RPMI8226 (cell line): ENCODE results near the gene OR2AG1.
"Not testable (repeated sequence)": the region's sequence is repeated elsewhere in the genome, so short reads cannot be mapped to it uniquely, and the experiment has no call there.

ENCODE experiments used
- DNase-seq: peaks from one replicate; pipeline ENCODE4 v3.0.0-alpha.2; 2015

Gene OR2AG1

DNA sequence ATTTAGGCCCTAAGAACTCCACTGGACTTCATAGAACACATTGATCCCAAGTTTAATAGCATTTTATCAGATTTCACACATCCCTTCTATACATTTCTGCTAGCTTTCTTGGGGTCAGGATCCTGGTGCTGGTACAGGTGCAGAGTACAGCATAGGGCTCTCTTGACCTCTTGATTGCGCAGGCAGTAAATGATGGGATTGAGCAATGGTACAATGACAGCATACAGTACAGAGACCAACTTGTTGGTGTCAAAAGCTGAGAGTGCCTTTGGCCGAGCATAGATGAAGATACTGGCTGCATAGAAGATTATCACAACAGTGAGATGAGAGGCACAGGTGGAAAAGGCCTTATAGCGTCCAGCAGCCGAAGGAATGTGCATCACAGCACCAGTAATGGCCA lies 11.8 kb downstream of the OR2AG1 start:
- DNase-seq = no peak

DNA sequence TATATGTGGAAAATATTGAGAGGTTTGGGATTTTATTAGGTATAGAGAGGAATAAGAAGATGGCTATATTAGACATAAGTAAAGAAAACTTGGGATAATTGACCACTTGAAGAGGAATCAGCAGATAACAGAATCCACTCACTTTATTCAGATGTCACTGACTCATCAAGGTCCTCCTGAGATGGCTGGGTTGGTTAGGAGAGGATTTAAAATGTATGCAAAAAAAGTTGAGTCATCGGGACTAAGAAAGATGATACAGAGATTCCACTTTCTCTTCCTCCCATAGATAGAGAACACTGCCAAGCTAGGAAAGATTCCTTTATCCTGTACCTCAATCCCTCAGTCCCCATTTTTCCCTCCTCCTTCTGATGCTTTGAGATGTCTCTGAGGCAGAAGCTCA lies 16.6 kb downstream of the OR2AG1 start, which contains the start of gene OR6A2:
TSS of gene OR6A2 (minus strand) at position 288 of the 400 bp plus-strand sequence. CDS start 3,981 bp downstream, outside the sequence.
- no peak for DNase-seq

- DNase-seq = not testable (repeated sequence)
Observed at GRCh38 chr11:6801075-6801474, 18.3 kb downstream of the OR2AG1 start.

DNA sequence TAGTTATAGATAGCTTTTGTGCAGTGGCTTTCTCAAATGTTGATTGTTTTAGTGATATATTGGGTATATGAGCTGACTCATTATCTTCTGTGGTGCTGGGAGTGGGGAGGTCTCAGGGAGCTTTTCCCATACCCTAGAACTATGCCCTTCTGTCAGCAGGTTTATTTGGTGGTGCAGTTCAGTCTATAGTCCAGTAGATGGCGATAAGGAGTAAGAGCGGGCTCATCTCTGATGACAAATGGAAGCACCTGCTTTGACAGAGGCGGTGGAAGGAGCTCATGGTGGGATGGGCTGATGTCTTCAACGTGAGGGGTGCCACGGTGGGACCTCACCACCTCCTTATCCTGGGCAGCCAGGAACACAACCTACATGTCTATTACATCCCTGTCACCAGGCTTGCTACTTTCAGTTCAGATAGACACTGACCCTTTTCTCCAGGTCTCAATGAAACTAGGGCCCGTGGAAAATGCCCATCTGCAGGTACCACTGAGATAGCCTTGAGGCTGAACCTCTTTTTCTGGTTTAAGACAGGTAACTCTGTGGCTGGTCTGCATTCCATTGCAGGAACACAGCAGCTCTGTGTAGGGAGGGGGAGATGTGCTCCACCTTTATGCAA lies 29.7 kb downstream of the OR2AG1 start:
- peak; percentile 40 for DNase-seq

GRCh38 chr11:6813656-6814055 lies 30.8 kb downstream of the OR2AG1 start:
- no peak for DNase-seq

GRCh38 chr11:6817694-6818093 lies 34.9 kb downstream of the OR2AG1 start:
- DNase-seq = no peak

DNA sequence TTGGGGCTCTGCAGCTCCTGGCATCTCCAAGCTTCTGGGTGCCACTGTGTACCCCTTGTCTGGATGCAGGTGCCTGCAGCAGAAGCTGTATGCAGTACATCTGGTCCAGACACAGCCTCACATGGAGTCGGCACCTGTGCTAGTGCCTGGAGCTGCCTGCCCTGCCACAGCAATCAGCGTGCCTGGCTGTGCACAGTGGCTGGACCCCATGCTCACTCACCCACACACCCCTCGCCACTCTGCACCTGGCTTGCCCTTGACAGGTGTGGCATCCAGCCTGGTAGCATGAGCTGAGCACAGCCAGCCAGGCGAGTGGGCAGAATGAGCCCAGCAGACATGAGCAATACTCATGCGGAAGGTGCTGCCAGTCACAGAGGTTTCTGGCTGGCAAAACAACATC lies 36.1 kb downstream of the OR2AG1 start:
- no peak for DNase-seq

- DNase-seq = peak; percentile 6
Observed at GRCh38 chr11:6824136-6824823, 41.5 kb downstream of the OR2AG1 start.

DNA sequence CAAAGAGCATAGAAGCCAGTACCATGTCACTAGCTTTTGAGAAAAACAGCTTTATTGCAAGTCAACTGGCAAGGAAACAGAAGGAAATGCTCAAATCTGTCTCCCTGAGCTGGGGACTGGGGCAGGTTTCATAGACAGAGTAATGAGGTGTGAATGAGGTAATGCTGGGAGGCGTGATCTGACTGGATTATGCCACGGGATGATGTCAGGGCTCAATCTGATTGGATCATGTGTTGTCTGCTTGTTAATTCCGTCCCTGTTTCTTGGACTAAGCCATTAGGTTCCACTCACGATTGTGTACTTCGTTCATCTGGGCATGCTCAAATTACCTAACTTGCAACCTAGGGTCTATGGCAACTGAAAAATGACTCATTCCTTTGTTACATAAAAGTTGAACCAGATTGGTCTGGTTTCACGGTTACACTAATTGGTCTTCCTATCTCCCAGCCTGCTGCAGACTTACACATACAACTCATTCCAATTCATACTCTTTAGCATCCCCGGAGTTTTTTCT lies 42.5 kb downstream of the OR2AG1 start:
- no peak for DNase-seq

DNA sequence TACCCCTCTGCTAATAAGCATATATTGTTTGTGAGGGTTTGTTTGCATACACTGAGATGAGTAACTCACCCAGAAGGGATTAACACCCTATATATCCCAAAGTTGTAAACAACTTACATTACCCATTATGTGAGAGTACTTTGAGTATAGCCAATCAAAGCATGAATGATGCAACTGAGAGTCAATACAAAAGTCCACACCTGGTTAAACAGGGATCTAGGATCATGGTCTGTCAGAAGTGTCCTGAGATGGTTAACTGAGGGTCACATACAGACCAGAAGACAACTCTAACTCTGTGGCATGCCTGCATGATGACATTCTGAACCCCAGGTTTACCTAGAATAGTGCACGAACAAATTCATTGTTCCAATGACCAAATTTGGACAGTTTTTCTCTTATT lies 45.3 kb downstream of the OR2AG1 start:
- DNase-seq = no peak

DNA sequence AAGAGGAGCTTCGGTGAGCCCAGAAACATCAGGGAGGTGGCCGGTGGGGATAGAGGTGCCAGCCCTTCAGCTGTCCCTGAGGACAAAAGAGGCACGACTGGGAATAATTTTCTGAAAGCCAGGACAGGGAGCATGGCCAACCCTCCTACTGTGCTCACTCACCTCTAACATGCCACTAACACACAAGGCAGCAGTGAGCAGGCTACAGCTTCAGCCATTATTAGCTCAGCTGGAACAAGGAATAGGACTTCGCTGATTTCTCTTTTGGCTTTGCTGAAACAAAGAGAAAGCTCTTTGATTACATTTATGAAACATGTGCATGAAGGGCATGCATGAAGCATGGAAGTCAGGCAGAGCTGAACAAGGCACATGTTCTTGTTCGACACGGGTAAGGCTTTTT lies 50.5 kb downstream of the OR2AG1 start:
- DNase-seq = no peak

GRCh38 chr11:6834021-6834420 lies 51.2 kb downstream of the OR2AG1 start:
- no peak for DNase-seq
